ENCODE data around the gene THAP3. TPM values are rescaled to one million over a fixed set of nuclear protein-coding genes. Genes with fewer than 3 reads are reported as not detected.

THAP3 gene
- total RNA-seq, 2 experiments from 2014 or later: 15.2 to 18.7 TPM

GRCh38 chr1:6621429-6622391, 3.0 kb upstream of the THAP3 start:
- intact Hi-C loops (cut with DNase I, micrococcal nuclease): no loop called here
- no peak for TF ChIP-seq CTCF (IDR thresholded peaks at IDR 0.05)
- H3K9me3 Mint-ChIP-seq: no peaks in the 10 kb centered on the region
- DNase-seq: no peak
- POLR2A ChIA-PET: interaction anchor here (0.8 to 1.1 kb wide), 2 partner anchors 19 to 197 kb away, joined by 3 to 4 read pairs; partner anchors contain the start of genes ESPN and KLHL21
- no peak overlapping the region for H3K4me3 Mint-ChIP-seq
- H3K4me3 ChIP-seq (ENCODE audit: low read length): no peak overlapping the region
- H3K27me3 Mint-ChIP-seq: no peaks in the 10 kb centered on the region
- H3K4me1 Mint-ChIP-seq (ENCODE audit: low read depth): peaks cover 11% of the 10 kb centered on the region
- no peak for ATAC-seq (ENCODE audit: poor library complexity)
- no peak overlapping the region for H3K27ac Mint-ChIP-seq
- CTCF ChIA-PET: interaction anchor here (1.8 kb wide), 1 partner anchor 19 kb away, joined by 4 read pairs; the partner anchor contains the start of gene KLHL21
- no peaks in the 10 kb centered on the region for H3K27me3 ChIP-seq (ENCODE audit: control insufficient read depth in 1 of 2, insufficient read depth in 2 of 2, low read length in 2 of 2)
- H3K9me3 ChIP-seq (ENCODE audit: control insufficient read depth in 1 of 2, insufficient read depth in 1 of 2, low read length in 2 of 2): no peaks in the 10 kb centered on the region
- H3K36me3 ChIP-seq (ENCODE audit: insufficient read depth, low read length): peaks cover 33% of the 10 kb centered on the region
- H3K4me1 ChIP-seq (ENCODE audit: insufficient read depth, low read length): peaks cover 20% of the 10 kb centered on the region
- H3K27ac ChIP-seq (ENCODE audit: low read depth in 1 of 2, low read length in 2 of 2): no peak overlapping the region
- H3K36me3 Mint-ChIP-seq (ENCODE audit: low read depth): peaks cover 40% of the 10 kb centered on the region

- Mint-ChIP-seq H3K9me3 (no peaks in the 10 kb centered on the region), H3K27me3 (no peaks in the 10 kb centered on the region), H3K36me3 (ENCODE audit: low read depth) (peaks cover 41% of the 10 kb centered on the region), H3K4me3 (peak overlapping the region; percentile 54), H3K27ac (no peak overlapping the region), H3K4me1 (ENCODE audit: low read depth) (peaks cover 18% of the 10 kb centered on the region)
- Histone ChIP-seq H3K36me3 (ENCODE audit: insufficient read depth, low read length) (peaks cover 35% of the 10 kb centered on the region), H3K4me3 (ENCODE audit: low read length) (no peak overlapping the region), H3K9me3 (ENCODE audit: control insufficient read depth in 1 of 2, insufficient read depth in 1 of 2, low read length in 2 of 2) (no peaks in the 10 kb centered on the region), H3K4me1 (ENCODE audit: insufficient read depth, low read length) (peaks cover 26% of the 10 kb centered on the region), H3K27ac (ENCODE audit: low read depth in 1 of 2, low read length in 2 of 2) (no peak overlapping the region), H3K27me3 (ENCODE audit: control insufficient read depth in 1 of 2, insufficient read depth in 2 of 2, low read length in 2 of 2) (no peaks in the 10 kb centered on the region)
- ChIA-PET CTCF (interaction anchor here (1.8 kb wide), 1 partner anchor 20 kb away, joined by 4 read pairs; the partner anchor contains the start of gene KLHL21), POLR2A (interaction anchor here (0.8 to 3.7 kb wide), 3 partner anchors 20 to 198 kb away, joined by 3 to 28 read pairs (median 4); partner anchors contain the start of genes ESPN and KLHL21)
- no peak for DNase-seq
- intact Hi-C loops (cut with DNase I, micrococcal nuclease): no loop called here
- ATAC-seq (ENCODE audit: poor library complexity): no peak
- no peak for TF ChIP-seq CTCF (IDR thresholded peaks at IDR 0.05)
These were observed 2.1 kb upstream of the THAP3 start for GRCh38 chr1:6622396-6623152.

- DNase-seq (no peak), ATAC-seq (ENCODE audit: poor library complexity) (no peak)
- ChIA-PET CTCF (interaction anchor here (1.7 to 3.2 kb wide), 3 partner anchors 8 to 69 kb away, joined by 3 to 15 read pairs (median 4); partner anchors contain the start of genes KLHL21, NOL9 and TAS1R1), POLR2A (interaction anchor here (1.7 to 3.7 kb wide), 3 partner anchors 11 to 23 kb away, joined by 3 to 28 read pairs (median 12); partner anchors contain the start of gene KLHL21)
- Mint-ChIP-seq H3K36me3 (ENCODE audit: low read depth) (peaks cover 49% of the 10 kb centered on the region), H3K27ac (peak overlapping the region; percentile 69), H3K4me1 (ENCODE audit: low read depth) (peaks cover 24% of the 10 kb centered on the region), H3K27me3 (no peaks in the 10 kb centered on the region), H3K9me3 (no peaks in the 10 kb centered on the region), H3K4me3 (peak overlapping the region; percentile 54)
- no peaks in the 10 kb centered on the region for H3K27me3 ChIP-seq (ENCODE audit: control insufficient read depth in 1 of 2, insufficient read depth in 2 of 2, low read length in 2 of 2)
- TF ChIP-seq CTCF (IDR thresholded peaks at IDR 0.05): no peak
- no peak overlapping the region for H3K4me3 ChIP-seq (ENCODE audit: low read length)
- H3K4me1 ChIP-seq (ENCODE audit: insufficient read depth, low read length): peaks cover 31% of the 10 kb centered on the region
- H3K9me3 ChIP-seq (ENCODE audit: control insufficient read depth in 1 of 2, insufficient read depth in 1 of 2, low read length in 2 of 2): no peaks in the 10 kb centered on the region
- H3K36me3 ChIP-seq (ENCODE audit: insufficient read depth, low read length): peaks cover 37% of the 10 kb centered on the region
- H3K27ac ChIP-seq (ENCODE audit: low read depth in 1 of 2, low read length in 2 of 2): no peak overlapping the region
- intact Hi-C loops (cut with DNase I, micrococcal nuclease): no loop called here
These were observed 1.3 kb upstream of the THAP3 start for GRCh38 chr1:6623269-6623965.
